ENCODE measurements around the gene HOXD9.

HOXD9 gene

GRCh38 chr2:176122052-176122682 lies 352 bp upstream of the HOXD9 start:
- DNase-seq (ENCODE audit: extremely low read depth, low read depth) = no peak
- no peak for TF ChIP-seq CTCF (IDR thresholded peaks at IDR 0.05; ENCODE audit: low read depth, low read length)

- no peak for DNase-seq (ENCODE audit: extremely low read depth, low read depth)
Measured at GRCh38 chr2:176123411-176124109, 1.0 kb downstream of the HOXD9 start.

GRCh38 chr2:176124110-176124946 lies 1.8 kb downstream of the HOXD9 start:
- no peak for DNase-seq (ENCODE audit: extremely low read depth, low read depth)
- TF ChIP-seq CTCF (IDR thresholded peaks at IDR 0.05; ENCODE audit: low read depth, low read length) = no peak

More at GRCh38 chr2:176123411-176124109, 1.0 kb downstream of the HOXD9 start:
- no peak for TF ChIP-seq CTCF (IDR thresholded peaks at IDR 0.05; ENCODE audit: low read depth, low read length)

- DNase-seq (ENCODE audit: extremely low read depth, low read depth) = no peak
- TF ChIP-seq CTCF (IDR thresholded peaks at IDR 0.05; ENCODE audit: low read depth, low read length) = no peak
Measured at GRCh38 chr2:176124947-176125771, 2.6 kb downstream of the HOXD9 start.

GRCh38 chr2:176125772-176126054 lies 3.2 kb downstream of the HOXD9 start:
- TF ChIP-seq CTCF (IDR thresholded peaks at IDR 0.05; ENCODE audit: low read depth, low read length) = no peak
- no peak for DNase-seq (ENCODE audit: extremely low read depth, low read depth)

GRCh38 chr2:176126929-176127773 lies 4.6 kb downstream of the HOXD9 start:
- DNase-seq (ENCODE audit: extremely low read depth, low read depth) = peak; percentile 7
- peak; percentile 78 for TF ChIP-seq CTCF (IDR thresholded peaks at IDR 0.05; ENCODE audit: low read depth, low read length)

Measured in AG09319 (cell line).